H1 (cell line): ENCODE measurements around the gene ATG9B. TPM values are rescaled to one million over a fixed set of nuclear protein-coding genes. Genes with fewer than 3 reads are reported as not detected.

Source experiments
- BCL11A ChIP-seq, 2 experiments: IDR thresholded peaks; one replicate each; pipeline ENCODE4 v1.6.1; 2011; ENCODE audit warnings: low read depth in 2 of 2, low read length in 2 of 2, mild to moderate bottlenecking in 2 of 2
- POLR2A ChIP-seq, 2 experiments: IDR thresholded peaks; 1 replicate in 1 of 2; 2 replicates in 1 of 2; pipeline ENCODE4 v1.6.1; 2011; ENCODE audit warnings: low read depth in 2 of 2, low read length in 2 of 2, mild to moderate bottlenecking in 2 of 2; ENCODE audit errors: control extremely low read depth in 1 of 2
- RXRA ChIP-seq: IDR thresholded peaks from 2 replicates; pipeline ENCODE4 v1.6.1; 2011; ENCODE audit warnings: low read depth, mild to moderate bottlenecking, low read length, moderate library complexity; ENCODE audit not compliant: insufficient read depth
- polyA plus RNA-seq, 7 experiments: library from polyadenylated mRNA; depleted of rRNA in 3 of 7; stranded (reverse) in 5 of 7; unstranded in 2 of 7; fragments of >200 nt in 5 of 7; fragments of 200-250 nt in 2 of 7; gene quantifications; 1 replicate in 5 of 7; 2 replicates in 1 of 7; 4 replicates in 1 of 7; pipeline versions ENCODE4 v1.2.1 to v1.2.3, GENCODE V29; 2011 to 2013; ENCODE audit warnings: missing spikeins in 2 of 7, mixed read lengths in 2 of 7
- total RNA-seq: library from RNA; stranded (reverse); fragmentation: NEBNext Ultra II Directional; extraction: Animal tissue kit (Norgen Biotek cat#: 25700); gene quantifications from 2 replicates; pipeline ENCODE4 v1.2.1, GENCODE V29; 2021
- TF ChIP-seq, protein P1 (sequence below), 3 experiments: IDR thresholded peaks; 1 replicate in 2 of 3; 2 replicates in 1 of 3; pipeline versions ENCODE4 v1.5.1 to v1.6.1; 2011; ENCODE audit warnings: low read length in 3 of 3, mild to moderate bottlenecking in 3 of 3, inconsistent platforms in 2 of 3, low read depth in 1 of 3, moderate library complexity in 1 of 3; ENCODE audit not compliant: insufficient read depth in 1 of 3; ENCODE audit errors: control extremely low read depth in 1 of 3

Gene ATG9B
- total and polyA plus RNA-seq, 2 of the 8 experiments (the other 6 are each of a cell fraction or from before 2014, with no cell fraction given): 1.4 to 2.3 TPM

DNA sequence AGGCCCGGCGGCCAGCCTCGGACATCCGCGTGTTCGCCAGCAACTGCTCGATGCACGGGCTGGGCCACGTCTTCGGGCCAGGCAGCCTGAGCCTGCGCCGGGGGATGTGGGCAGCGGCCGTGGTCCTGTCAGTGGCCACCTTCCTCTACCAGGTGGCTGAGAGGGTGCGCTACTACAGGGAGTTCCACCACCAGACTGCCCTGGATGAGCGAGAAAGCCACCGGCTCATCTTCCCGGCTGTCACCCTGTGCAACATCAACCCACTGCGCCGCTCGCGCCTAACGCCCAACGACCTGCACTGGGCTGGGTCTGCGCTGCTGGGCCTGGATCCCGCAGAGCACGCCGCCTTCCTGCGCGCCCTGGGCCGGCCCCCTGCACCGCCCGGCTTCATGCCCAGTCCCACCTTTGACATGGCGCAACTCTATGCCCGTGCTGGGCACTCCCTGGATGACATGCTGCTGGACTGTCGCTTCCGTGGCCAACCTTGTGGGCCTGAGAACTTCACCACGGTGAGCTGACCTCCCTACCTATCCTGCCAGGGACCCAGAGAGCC lies 24.7 kb upstream of the ATG9B start (continued):
- TF ChIP-seq, protein P1, sequence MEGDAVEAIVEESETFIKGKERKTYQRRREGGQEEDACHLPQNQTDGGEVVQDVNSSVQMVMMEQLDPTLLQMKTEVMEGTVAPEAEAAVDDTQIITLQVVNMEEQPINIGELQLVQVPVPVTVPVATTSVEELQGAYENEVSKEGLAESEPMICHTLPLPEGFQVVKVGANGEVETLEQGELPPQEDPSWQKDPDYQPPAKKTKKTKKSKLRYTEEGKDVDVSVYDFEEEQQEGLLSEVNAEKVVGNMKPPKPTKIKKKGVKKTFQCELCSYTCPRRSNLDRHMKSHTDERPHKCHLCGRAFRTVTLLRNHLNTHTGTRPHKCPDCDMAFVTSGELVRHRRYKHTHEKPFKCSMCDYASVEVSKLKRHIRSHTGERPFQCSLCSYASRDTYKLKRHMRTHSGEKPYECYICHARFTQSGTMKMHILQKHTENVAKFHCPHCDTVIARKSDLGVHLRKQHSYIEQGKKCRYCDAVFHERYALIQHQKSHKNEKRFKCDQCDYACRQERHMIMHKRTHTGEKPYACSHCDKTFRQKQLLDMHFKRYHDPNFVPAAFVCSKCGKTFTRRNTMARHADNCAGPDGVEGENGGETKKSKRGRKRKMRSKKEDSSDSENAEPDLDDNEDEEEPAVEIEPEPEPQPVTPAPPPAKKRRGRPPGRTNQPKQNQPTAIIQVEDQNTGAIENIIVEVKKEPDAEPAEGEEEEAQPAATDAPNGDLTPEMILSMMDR (IDR thresholded peaks at IDR 0.05; ENCODE audit: control extremely low read depth in 1 of 3, insufficient read depth in 1 of 3, low read depth in 1 of 3, low read length in 3 of 3): no peak
- TF ChIP-seq RXRA (no peak), BCL11A (IDR thresholded peaks at IDR 0.05; ENCODE audit: low read depth in 2 of 2, low read length in 2 of 2) (no peak), POLR2A (IDR thresholded peaks at IDR 0.05; ENCODE audit: control extremely low read depth in 1 of 2, low read depth in 2 of 2, low read length in 2 of 2) (no peak)
